HL-60 (cell line): ENCODE measurements around the gene TOGARAM1.

Experiments used
- GABPA ChIP-seq: IDR thresholded peaks from 2 replicates; pipeline ENCODE4 v1.6.1; 2012; ENCODE audit warnings: low read depth
- POLR2AphosphoS5 ChIP-seq: IDR thresholded peaks from 2 replicates; pipeline ENCODE4 v1.6.1; 2012; ENCODE audit warnings: low read depth
- SPI1 ChIP-seq: IDR thresholded peaks from 2 replicates; pipeline ENCODE4 v1.6.1; 2012; ENCODE audit warnings: low read depth, mild to moderate bottlenecking, borderline replicate concordance
- TF ChIP-seq, protein P1 (sequence below): IDR thresholded peaks from one replicate; pipeline ENCODE4 v1.5.1; 2011; ENCODE audit warnings: low read length, control low read depth, inconsistent platforms; ENCODE audit not compliant: insufficient read depth
- TF ChIP-seq, protein P2 (sequence below): IDR thresholded peaks from 2 replicates; pipeline ENCODE4 v1.6.1; 2012; ENCODE audit warnings: low read depth; ENCODE audit not compliant: insufficient replicate concordance

DNA sequence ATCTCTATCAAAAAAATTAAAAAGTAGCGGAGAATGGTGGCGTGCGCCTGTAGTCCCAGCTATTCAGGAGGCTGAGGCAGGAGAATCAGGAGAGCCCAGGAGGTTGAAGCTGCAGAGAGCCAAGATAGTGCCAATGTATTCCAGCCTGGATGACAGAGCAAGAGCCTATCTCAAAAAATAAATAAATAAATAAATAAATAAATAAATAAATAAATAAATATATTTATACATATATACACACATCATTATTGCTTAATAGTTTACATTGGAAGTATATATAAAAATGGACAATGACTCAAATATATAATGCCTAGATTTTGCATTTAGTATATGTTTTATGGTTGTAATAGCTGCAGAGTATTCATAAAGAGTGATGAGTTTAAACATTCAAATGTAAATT, 53.1 kb downstream of the TOGARAM1 start:
- TF ChIP-seq POLR2AphosphoS5 (no peak), GABPA (no peak), SPI1 (no peak)
- TF ChIP-seq, protein P1, sequence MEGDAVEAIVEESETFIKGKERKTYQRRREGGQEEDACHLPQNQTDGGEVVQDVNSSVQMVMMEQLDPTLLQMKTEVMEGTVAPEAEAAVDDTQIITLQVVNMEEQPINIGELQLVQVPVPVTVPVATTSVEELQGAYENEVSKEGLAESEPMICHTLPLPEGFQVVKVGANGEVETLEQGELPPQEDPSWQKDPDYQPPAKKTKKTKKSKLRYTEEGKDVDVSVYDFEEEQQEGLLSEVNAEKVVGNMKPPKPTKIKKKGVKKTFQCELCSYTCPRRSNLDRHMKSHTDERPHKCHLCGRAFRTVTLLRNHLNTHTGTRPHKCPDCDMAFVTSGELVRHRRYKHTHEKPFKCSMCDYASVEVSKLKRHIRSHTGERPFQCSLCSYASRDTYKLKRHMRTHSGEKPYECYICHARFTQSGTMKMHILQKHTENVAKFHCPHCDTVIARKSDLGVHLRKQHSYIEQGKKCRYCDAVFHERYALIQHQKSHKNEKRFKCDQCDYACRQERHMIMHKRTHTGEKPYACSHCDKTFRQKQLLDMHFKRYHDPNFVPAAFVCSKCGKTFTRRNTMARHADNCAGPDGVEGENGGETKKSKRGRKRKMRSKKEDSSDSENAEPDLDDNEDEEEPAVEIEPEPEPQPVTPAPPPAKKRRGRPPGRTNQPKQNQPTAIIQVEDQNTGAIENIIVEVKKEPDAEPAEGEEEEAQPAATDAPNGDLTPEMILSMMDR = no peak
- TF ChIP-seq, protein P2, sequence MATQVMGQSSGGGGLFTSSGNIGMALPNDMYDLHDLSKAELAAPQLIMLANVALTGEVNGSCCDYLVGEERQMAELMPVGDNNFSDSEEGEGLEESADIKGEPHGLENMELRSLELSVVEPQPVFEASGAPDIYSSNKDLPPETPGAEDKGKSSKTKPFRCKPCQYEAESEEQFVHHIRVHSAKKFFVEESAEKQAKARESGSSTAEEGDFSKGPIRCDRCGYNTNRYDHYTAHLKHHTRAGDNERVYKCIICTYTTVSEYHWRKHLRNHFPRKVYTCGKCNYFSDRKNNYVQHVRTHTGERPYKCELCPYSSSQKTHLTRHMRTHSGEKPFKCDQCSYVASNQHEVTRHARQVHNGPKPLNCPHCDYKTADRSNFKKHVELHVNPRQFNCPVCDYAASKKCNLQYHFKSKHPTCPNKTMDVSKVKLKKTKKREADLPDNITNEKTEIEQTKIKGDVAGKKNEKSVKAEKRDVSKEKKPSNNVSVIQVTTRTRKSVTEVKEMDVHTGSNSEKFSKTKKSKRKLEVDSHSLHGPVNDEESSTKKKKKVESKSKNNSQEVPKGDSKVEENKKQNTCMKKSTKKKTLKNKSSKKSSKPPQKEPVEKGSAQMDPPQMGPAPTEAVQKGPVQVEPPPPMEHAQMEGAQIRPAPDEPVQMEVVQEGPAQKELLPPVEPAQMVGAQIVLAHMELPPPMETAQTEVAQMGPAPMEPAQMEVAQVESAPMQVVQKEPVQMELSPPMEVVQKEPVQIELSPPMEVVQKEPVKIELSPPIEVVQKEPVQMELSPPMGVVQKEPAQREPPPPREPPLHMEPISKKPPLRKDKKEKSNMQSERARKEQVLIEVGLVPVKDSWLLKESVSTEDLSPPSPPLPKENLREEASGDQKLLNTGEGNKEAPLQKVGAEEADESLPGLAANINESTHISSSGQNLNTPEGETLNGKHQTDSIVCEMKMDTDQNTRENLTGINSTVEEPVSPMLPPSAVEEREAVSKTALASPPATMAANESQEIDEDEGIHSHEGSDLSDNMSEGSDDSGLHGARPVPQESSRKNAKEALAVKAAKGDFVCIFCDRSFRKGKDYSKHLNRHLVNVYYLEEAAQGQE = no peak
